ENCODE results near the gene ZAR1L.

The ZAR1L gene

GRCh38 chr13:32305646-32306045, 9.5 kb downstream of the ZAR1L start:
- DNase-seq (ENCODE audit: low read depth in 1 of 2, low spot score in 1 of 2): no peak

GRCh38 chr13:32302461-32302860, 12.7 kb downstream of the ZAR1L start:
- no peak for DNase-seq (ENCODE audit: low read depth in 1 of 2, low spot score in 1 of 2)

GRCh38 chr13:32300920-32301319, 14.2 kb downstream of the ZAR1L start:
- no peak for DNase-seq (ENCODE audit: low read depth in 1 of 2, low spot score in 1 of 2)

- no peak for DNase-seq (ENCODE audit: low read depth in 1 of 2, low spot score in 1 of 2)
Measured at GRCh38 chr13:32300406-32300805, 14.8 kb downstream of the ZAR1L start.

GRCh38 chr13:32299893-32300292, 15.3 kb downstream of the ZAR1L start:
- DNase-seq (ENCODE audit: low read depth in 1 of 2, low spot score in 1 of 2): no peak

GRCh38 chr13:32298695-32299094, 16.5 kb downstream of the ZAR1L start:
- no peak for DNase-seq (ENCODE audit: low read depth in 1 of 2, low spot score in 1 of 2)

- no peak for DNase-seq (ENCODE audit: low read depth in 1 of 2, low spot score in 1 of 2)
Measured at GRCh38 chr13:32297206-32297605, 18.0 kb downstream of the ZAR1L start.

- no peak for DNase-seq (ENCODE audit: low read depth in 1 of 2, low spot score in 1 of 2)
Measured at GRCh38 chr13:32285633-32285965, 29.6 kb downstream of the ZAR1L start.

- DNase-seq (ENCODE audit: low read depth in 1 of 2, low spot score in 1 of 2): no peak
Measured at GRCh38 chr13:32284927-32285632, 30.1 kb downstream of the ZAR1L start.

GRCh38 chr13:32282096-32282711, 33.0 kb downstream of the ZAR1L start:
- no peak for DNase-seq (ENCODE audit: low read depth in 1 of 2, low spot score in 1 of 2)

- no peak for DNase-seq (ENCODE audit: low read depth in 1 of 2, low spot score in 1 of 2)
Measured at GRCh38 chr13:32281096-32281495, 34.1 kb downstream of the ZAR1L start.

- no peak for DNase-seq (ENCODE audit: low read depth in 1 of 2, low spot score in 1 of 2)
Measured at GRCh38 chr13:32278426-32278825, 36.7 kb downstream of the ZAR1L start.

- no peak for DNase-seq (ENCODE audit: low read depth in 1 of 2, low spot score in 1 of 2)
Measured at GRCh38 chr13:32277839-32278238, 37.3 kb downstream of the ZAR1L start.

- DNase-seq (ENCODE audit: low read depth in 1 of 2, low spot score in 1 of 2): no peak
Measured at GRCh38 chr13:32272021-32272683, 43.0 kb downstream of the ZAR1L start.

- peak in 1 of 2 donors; percentile 43 for DNase-seq (ENCODE audit: low read depth in 1 of 2, low spot score in 1 of 2)
Measured at GRCh38 chr13:32267836-32268439, 47.2 kb downstream of the ZAR1L start.

GRCh38 chr13:32266130-32266529, 49.0 kb downstream of the ZAR1L start:
- no peak for DNase-seq (ENCODE audit: low read depth in 1 of 2, low spot score in 1 of 2)

GRCh38 chr13:32265726-32266125, 49.4 kb downstream of the ZAR1L start:
- DNase-seq (ENCODE audit: low read depth in 1 of 2, low spot score in 1 of 2): no peak

- DNase-seq (ENCODE audit: low read depth in 1 of 2, low spot score in 1 of 2): no peak
Measured at GRCh38 chr13:32264407-32264806, 50.8 kb downstream of the ZAR1L start.

- no peak for DNase-seq (ENCODE audit: low read depth in 1 of 2, low spot score in 1 of 2)
Measured at GRCh38 chr13:32262619-32263018, 52.5 kb downstream of the ZAR1L start.

GRCh38 chr13:32262165-32262564, 53.0 kb downstream of the ZAR1L start:
- DNase-seq (ENCODE audit: low read depth in 1 of 2, low spot score in 1 of 2): no peak

GRCh38 chr13:32261567-32261966, 53.6 kb downstream of the ZAR1L start:
- DNase-seq (ENCODE audit: low read depth in 1 of 2, low spot score in 1 of 2): no peak

GRCh38 chr13:32259116-32259515, 56.0 kb downstream of the ZAR1L start:
- no peak for DNase-seq (ENCODE audit: low read depth in 1 of 2, low spot score in 1 of 2)
